BLaER1 (cell line): ENCODE data around the gene FRMD4B.

ENCODE experiments used
- H3K27ac ChIP-seq: shearing (Covaris generic); formaldehyde crosslinking; 2 replicates; pipeline ENCODE4 v1.8.1; 2022
- H3K27me3 ChIP-seq: shearing (Covaris generic); formaldehyde crosslinking; 2 replicates; pipeline ENCODE4 v1.8.1; 2022
- H3K36me3 ChIP-seq: shearing (Covaris generic); formaldehyde crosslinking; 2 replicates; pipeline ENCODE4 v1.8.1; 2022
- H3K4me1 ChIP-seq: shearing (Covaris generic); formaldehyde crosslinking; 2 replicates; pipeline ENCODE4 v1.8.1; 2022
- H3K4me2 ChIP-seq: shearing (Covaris generic); formaldehyde crosslinking; 2 replicates; pipeline ENCODE4 v1.8.1; 2022
- H3K4me3 ChIP-seq: shearing (Covaris generic); formaldehyde crosslinking; 2 replicates; pipeline ENCODE4 v1.8.1; 2022
- H3K9ac ChIP-seq: shearing (Covaris generic); formaldehyde crosslinking; 2 replicates; pipeline ENCODE4 v1.8.1; 2022
- H3K9me3 ChIP-seq: shearing (Covaris generic); formaldehyde crosslinking; 2 replicates; pipeline ENCODE4 v1.8.1; 2022
- H4K20me1 ChIP-seq: shearing (Covaris generic); formaldehyde crosslinking; 2 replicates; pipeline ENCODE4 v1.8.1; 2022
- Cebpa-rat ChIP-seq: shearing (Covaris generic); IDR thresholded peaks from 2 replicates; pipeline ENCODE4 v1.8.1; 2022

Gene FRMD4B

DNA sequence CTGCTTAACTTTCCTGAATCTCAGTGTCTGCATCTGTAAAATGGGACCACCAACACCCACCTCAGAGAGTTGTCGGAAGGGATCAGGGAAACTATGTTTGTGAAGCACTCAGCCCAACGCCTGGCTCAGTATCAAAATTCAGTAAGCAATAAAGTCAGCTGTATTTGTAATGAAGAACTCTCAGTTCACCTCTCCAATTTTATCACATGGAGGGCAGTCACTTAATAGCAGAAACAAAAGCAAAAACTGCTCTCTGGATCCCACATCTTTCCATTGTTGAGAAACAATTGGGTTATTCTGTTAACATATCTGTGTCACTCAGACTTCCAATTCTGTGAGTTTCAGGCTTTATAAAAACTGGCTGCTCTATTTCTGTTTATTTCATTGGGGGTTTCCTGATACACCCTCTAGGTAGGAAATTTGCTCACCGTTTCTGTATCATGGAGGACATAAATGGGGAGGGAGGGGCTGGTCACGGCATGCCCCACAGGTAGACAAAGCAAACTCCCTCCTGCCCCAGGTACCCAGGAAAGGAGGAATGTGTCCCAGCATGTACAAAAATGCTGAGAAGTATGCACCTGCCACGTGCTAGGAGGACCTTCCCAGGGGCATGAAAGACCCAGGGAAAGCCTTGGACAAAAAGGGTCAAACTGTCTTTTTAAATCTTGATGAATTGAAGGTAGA is 182.1 kb downstream of the FRMD4B start:
- Histone ChIP-seq H3K9me3 (no peaks in the 10 kb centered on the region), H3K4me1 (0 out of 2 replicates have a peak, but pooled peaks cover 4% of the 10 kb centered on the region), H3K4me2 (no peak overlapping the region), H3K27me3 (no peaks in the 10 kb centered on the region), H3K36me3 (peaks cover 84% of the 10 kb centered on the region), H3K9ac (no peak overlapping the region), H3K27ac (no peak overlapping the region), H3K4me3 (no peak overlapping the region), H4K20me1 (no peaks in the 10 kb centered on the region)
- TF ChIP-seq Cebpa-rat: no peak

DNA sequence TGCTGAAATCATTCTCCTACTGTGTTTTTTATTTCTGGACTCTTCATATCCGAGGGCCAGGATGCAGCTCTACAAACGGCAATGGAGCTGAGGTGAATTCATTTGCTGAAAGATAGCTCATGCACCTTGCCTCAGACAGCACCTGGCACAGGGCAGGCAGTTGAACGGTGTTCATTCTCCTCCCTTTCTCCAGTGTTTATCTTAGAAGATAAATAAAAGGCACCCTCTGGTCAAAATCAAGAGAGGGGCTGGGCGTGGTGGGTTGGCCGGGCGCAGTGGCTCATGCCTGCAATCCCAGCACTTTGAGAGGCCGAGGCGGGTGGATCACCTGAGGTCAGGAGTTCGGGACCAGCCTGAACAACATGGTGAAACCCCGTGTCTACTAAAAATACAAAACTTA is 184.2 kb downstream of the FRMD4B start:
- no peak overlapping the region for H3K4me2 ChIP-seq
- no peak overlapping the region for H3K27ac ChIP-seq
- no peaks in the 10 kb centered on the region for H3K27me3 ChIP-seq
- H3K9ac ChIP-seq: no peak overlapping the region
- H4K20me1 ChIP-seq: no peaks in the 10 kb centered on the region
- peaks cover 84% of the 10 kb centered on the region for H3K36me3 ChIP-seq
- TF ChIP-seq Cebpa-rat: no peak
- H3K4me3 ChIP-seq: no peak overlapping the region
- H3K4me1 ChIP-seq: 0 out of 2 replicates have a peak, but pooled peaks cover 4% of the 10 kb centered on the region
- H3K9me3 ChIP-seq: no peaks in the 10 kb centered on the region

DNA sequence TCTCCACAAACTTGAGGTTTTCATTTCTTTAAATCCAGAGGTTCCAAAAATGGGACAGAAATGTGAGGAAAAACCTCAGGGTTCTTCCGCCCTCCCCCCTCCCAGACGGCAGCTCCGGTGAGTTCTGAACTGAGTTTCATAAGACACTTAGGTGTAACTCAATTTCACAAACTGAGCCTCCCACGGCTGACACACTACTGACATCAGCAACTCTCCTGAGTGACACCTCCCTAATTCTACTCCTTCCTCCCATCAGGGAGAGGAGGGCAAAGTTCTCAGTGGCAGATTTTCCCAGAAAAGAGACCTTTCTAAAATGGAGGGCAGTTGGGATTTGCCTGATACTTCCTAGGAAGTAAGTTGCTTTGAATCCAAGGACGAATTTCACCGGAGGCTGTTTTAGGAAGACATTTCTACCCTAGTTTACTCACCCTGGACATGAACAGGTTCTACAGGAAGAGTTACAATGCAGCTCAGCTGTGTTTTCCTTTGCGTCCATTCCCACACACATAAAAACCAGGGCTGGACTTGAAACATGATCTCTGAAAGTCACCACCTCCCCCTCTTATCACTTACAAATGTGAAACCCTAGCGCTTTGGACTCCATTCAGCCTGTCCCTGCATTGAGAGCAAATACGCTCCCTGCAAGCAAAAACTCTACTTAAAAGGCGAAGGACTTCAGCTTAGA is 185.4 kb downstream of the FRMD4B start:
- no peak overlapping the region for H3K4me2 ChIP-seq
- H3K4me1 ChIP-seq: 0 out of 2 replicates have a peak, but pooled peaks cover 4% of the 10 kb centered on the region
- no peaks in the 10 kb centered on the region for H3K9me3 ChIP-seq
- H3K4me3 ChIP-seq: no peak overlapping the region
- no peak overlapping the region for H3K27ac ChIP-seq
- H3K27me3 ChIP-seq: no peaks in the 10 kb centered on the region
- peaks cover 84% of the 10 kb centered on the region for H3K36me3 ChIP-seq
- H4K20me1 ChIP-seq: no peaks in the 10 kb centered on the region
- no peak for TF ChIP-seq Cebpa-rat
- no peak overlapping the region for H3K9ac ChIP-seq

DNA sequence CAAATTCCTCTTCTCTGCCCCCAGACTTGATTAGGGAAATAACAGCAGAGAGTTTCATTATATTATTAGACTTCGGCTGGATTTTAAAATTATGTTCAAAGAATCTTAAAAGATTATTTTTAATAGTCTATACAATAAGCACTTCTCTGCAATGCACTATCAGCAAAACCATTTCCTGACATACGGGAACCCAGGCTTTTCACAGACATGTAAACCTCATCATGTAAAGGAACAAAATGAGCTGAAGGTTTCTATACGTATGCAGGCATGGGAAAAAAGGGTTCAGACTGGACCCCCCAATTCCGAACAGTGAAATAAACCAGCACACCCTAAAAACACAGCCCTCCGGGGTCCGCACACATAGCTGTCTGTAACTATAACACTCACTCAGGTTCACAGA is 185.9 kb downstream of the FRMD4B start:
- Histone ChIP-seq H3K4me1 (0 out of 2 replicates have a peak, but pooled peaks cover 4% of the 10 kb centered on the region), H3K9me3 (no peaks in the 10 kb centered on the region), H3K36me3 (peaks cover 84% of the 10 kb centered on the region), H3K9ac (no peak overlapping the region), H3K4me3 (no peak overlapping the region), H3K4me2 (no peak overlapping the region), H3K27me3 (no peaks in the 10 kb centered on the region), H3K27ac (no peak overlapping the region), H4K20me1 (no peaks in the 10 kb centered on the region)
- no peak for TF ChIP-seq Cebpa-rat

DNA sequence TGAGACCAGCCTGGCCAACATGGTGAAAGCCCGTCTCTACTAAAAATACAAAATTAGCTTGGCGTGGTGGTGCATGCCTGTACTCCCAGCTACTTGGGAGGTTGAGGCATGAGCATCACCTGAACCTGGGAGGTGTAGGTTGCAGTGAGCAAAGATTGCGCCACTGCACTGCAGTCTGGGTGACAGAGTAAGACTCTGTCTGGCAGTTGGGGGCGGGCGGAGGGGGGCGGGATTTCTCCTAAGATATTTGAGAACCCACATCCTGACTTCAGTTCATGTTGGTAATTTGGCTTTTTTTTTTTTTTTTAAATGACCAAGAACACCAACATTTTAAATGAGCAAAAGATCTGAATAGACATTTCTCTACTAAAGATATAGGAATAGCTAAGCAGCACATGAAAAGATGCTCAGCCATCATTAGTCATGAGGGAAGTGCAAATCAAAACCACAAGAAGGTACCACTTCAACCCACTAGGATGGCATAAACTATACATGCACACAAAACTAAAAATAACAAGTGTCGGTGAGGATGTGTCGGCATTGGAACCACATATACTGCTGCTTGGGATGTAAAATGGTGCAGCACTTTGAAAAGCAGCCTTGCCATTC is 187.9 kb downstream of the FRMD4B start:
- Histone ChIP-seq H3K36me3 (peaks cover 85% of the 10 kb centered on the region), H3K4me2 (no peak overlapping the region), H3K9ac (no peak overlapping the region), H4K20me1 (no peaks in the 10 kb centered on the region), H3K9me3 (no peaks in the 10 kb centered on the region), H3K27me3 (no peaks in the 10 kb centered on the region), H3K4me1 (0 out of 2 replicates have a peak, but pooled peaks cover 4% of the 10 kb centered on the region), H3K27ac (no peak overlapping the region), H3K4me3 (no peak overlapping the region)
- no peak for TF ChIP-seq Cebpa-rat

DNA sequence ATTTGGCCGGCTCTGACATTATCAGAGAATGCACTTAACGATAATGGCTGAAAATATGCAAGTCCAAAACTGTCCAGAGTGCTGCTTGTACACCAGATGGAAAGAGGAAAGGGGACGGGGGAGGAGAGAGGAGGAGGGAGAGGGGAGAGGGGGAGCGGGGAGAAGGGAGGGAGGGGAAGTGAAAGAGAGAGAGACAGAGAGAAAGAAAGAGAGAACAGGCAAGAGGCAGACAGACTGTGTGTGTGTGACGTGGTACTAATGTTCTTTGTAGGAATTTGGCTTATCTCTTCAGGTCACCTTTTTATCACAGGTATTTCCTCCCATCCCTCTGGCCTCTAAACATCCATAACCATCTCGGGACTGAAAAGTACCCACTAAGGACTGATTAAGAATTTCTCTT is 188.4 kb downstream of the FRMD4B start:
- H3K9me3 ChIP-seq: no peaks in the 10 kb centered on the region
- H3K9ac ChIP-seq: no peak overlapping the region
- H3K36me3 ChIP-seq: peaks cover 91% of the 10 kb centered on the region
- no peak overlapping the region for H3K4me2 ChIP-seq
- no peak for TF ChIP-seq Cebpa-rat
- H3K4me3 ChIP-seq: no peak overlapping the region
- H3K27me3 ChIP-seq: no peaks in the 10 kb centered on the region
- H4K20me1 ChIP-seq: no peaks in the 10 kb centered on the region
- no peak overlapping the region for H3K27ac ChIP-seq
- 0 out of 2 replicates have a peak, but pooled peaks cover 4% of the 10 kb centered on the region for H3K4me1 ChIP-seq

DNA sequence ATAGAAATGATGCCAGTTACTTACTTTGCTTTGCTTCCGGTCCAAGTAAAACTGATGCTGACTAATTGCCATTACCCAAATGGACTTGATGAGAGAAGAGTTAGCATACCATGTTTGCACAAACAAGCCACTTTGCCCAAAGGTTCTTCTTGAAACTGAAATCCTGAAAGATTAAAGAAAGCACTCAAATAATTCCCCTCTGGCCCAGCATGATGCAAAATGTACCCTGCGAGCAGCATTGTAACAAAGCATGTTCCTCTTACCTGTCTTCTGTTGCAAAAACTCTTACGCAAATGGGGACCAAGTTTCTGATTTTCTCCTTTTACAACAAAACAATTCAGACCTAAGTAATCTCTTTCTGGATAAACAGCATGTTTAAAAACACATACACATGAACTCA is 189.0 kb downstream of the FRMD4B start:
- Histone ChIP-seq H3K36me3 (peaks cover 94% of the 10 kb centered on the region), H3K9ac (no peak overlapping the region), H3K4me2 (no peak overlapping the region), H3K27ac (no peak overlapping the region), H4K20me1 (no peaks in the 10 kb centered on the region), H3K4me3 (no peak overlapping the region), H3K9me3 (no peaks in the 10 kb centered on the region), H3K27me3 (no peaks in the 10 kb centered on the region), H3K4me1 (0 out of 2 replicates have a peak, but pooled peaks cover 4% of the 10 kb centered on the region)
- no peak for TF ChIP-seq Cebpa-rat

DNA sequence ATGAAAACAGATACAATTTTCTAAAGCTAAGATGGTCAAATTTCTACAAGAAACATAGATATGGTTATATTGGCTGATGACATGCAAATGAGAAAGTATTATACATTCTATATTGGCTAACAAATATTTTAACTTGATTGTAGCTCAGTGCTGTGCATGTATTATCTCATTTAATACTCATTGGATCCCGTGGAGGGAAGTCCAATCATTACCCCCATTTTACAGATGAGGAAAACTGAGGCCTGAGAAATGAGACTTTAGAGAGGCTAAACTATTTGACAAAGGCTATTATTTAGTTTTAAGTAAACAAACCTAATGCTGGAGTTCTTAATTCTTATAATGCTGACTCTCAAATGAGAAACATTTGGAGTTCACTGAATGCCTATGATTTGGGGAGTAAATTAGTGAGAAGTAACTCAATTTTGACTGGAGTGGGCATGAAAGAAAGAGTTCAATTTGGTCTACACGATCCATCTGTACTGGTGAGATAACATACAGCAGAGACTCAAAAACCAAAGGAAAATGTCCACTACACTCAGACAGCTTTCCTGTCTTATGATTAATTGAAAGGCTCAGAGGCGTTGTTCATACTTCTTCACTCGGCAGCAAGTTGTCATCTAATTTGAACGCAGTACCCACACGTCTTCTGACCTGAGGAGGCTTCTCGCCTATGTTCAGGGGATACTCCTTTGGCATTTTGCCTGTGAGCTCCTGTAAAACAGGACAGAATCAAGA is 191.3 kb downstream of the FRMD4B start:
- Histone ChIP-seq H3K27me3 (no peaks in the 10 kb centered on the region), H3K9ac (no peak overlapping the region), H4K20me1 (no peaks in the 10 kb centered on the region), H3K4me3 (no peak overlapping the region), H3K4me1 (0 out of 2 replicates have a peak, but pooled peaks cover 3% of the 10 kb centered on the region), H3K4me2 (no peak overlapping the region), H3K36me3 (peaks cover 99% of the 10 kb centered on the region), H3K9me3 (no peaks in the 10 kb centered on the region), H3K27ac (no peak overlapping the region)
- TF ChIP-seq Cebpa-rat: no peak

DNA sequence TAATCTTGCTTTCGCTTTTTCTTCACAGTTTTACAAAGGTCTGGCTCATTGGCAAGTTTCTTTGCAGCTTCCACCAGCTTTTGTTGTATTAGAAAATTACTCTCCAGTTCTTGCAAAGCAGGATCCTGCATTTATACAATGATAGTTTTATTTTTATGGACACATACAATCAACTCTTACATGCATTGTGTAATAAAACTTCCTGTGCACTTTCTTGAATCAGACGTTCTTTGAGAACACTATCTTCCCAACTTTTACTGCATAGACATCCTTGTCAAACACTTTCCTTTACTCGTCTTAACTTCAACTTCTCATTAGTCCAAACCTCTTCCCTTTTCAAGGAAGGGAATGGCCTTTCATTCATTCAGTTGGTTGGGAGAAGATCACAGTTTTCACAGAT is 192.1 kb downstream of the FRMD4B start:
- no peaks in the 10 kb centered on the region for H3K9me3 ChIP-seq
- peaks cover 100% of the 10 kb centered on the region for H3K36me3 ChIP-seq
- H4K20me1 ChIP-seq: no peaks in the 10 kb centered on the region
- H3K27me3 ChIP-seq: no peaks in the 10 kb centered on the region
- TF ChIP-seq Cebpa-rat: no peak
- no peaks in the 10 kb centered on the region for H3K4me1 ChIP-seq
- H3K9ac ChIP-seq: no peak overlapping the region
- H3K4me3 ChIP-seq: no peak overlapping the region
- no peak overlapping the region for H3K4me2 ChIP-seq
- H3K27ac ChIP-seq: no peak overlapping the region
